HL-60 (cell line): ENCODE data around the gene ASB9.

Experiments
- POLR2AphosphoS5 ChIP-seq: IDR thresholded peaks from 2 replicates; pipeline ENCODE4 v1.6.1; 2012; ENCODE audit warnings: low read depth
- SPI1 ChIP-seq: IDR thresholded peaks from 2 replicates; pipeline ENCODE4 v1.6.1; 2012; ENCODE audit warnings: low read depth, mild to moderate bottlenecking, borderline replicate concordance
- TF ChIP-seq, protein P1 (sequence below): IDR thresholded peaks from one replicate; pipeline ENCODE4 v1.5.1; 2011; ENCODE audit warnings: low read length, control low read depth, inconsistent platforms; ENCODE audit not compliant: insufficient read depth

DNA sequence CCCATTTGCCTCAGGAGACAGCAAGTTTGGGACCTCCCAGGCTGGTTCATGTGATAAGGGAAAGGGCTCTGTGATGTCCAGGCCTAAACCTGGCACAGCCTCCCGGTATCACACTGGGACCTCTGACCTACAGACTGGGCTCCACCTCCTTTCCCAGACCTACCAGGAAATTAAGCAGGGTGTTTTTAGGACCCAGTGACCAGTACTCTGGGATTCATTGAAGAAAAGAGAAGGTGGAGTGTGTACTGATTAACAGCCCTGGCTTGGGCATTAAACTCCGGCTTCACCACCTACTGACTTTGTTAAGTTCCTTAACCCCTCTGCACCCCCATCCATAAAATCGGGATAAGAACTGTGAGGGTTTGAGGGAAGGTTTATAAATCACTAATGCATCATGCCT lies 28.6 kb downstream of the ASB9 start:
- TF ChIP-seq POLR2AphosphoS5, result no peak
- TF ChIP-seq, protein P1, sequence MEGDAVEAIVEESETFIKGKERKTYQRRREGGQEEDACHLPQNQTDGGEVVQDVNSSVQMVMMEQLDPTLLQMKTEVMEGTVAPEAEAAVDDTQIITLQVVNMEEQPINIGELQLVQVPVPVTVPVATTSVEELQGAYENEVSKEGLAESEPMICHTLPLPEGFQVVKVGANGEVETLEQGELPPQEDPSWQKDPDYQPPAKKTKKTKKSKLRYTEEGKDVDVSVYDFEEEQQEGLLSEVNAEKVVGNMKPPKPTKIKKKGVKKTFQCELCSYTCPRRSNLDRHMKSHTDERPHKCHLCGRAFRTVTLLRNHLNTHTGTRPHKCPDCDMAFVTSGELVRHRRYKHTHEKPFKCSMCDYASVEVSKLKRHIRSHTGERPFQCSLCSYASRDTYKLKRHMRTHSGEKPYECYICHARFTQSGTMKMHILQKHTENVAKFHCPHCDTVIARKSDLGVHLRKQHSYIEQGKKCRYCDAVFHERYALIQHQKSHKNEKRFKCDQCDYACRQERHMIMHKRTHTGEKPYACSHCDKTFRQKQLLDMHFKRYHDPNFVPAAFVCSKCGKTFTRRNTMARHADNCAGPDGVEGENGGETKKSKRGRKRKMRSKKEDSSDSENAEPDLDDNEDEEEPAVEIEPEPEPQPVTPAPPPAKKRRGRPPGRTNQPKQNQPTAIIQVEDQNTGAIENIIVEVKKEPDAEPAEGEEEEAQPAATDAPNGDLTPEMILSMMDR, result no peak
- no peak for TF ChIP-seq SPI1
